Nephron (organoid): Measurements from ENCODE around the gene SUN1.
"Not testable (repeated sequence)": the region's sequence is repeated elsewhere in the genome, so short reads cannot be mapped to it uniquely, and the experiment has no call there.

Experiments
- H3K27ac Mint-ChIP-seq, 3 experiments: 2 replicates each; pipeline ENCODE4 v1.8.0; 2020; ENCODE audit warnings: mixed read lengths in 3 of 3, mild to moderate bottlenecking in 2 of 3, moderate library complexity in 1 of 3
- H3K27me3 Mint-ChIP-seq: 2 replicates; pipeline ENCODE4 v1.8.0; 2021; ENCODE audit warnings: low read depth, mild to moderate bottlenecking, moderate library complexity, mixed read lengths
- H3K36me3 Mint-ChIP-seq: 2 replicates; pipeline ENCODE4 v1.8.0; 2020; ENCODE audit warnings: low read depth, mixed read lengths
- H3K4me1 Mint-ChIP-seq: 2 replicates; pipeline ENCODE4 v1.8.0; 2020; ENCODE audit warnings: mixed read lengths
- H3K4me3 Mint-ChIP-seq, 3 experiments: 2 replicates each; pipeline ENCODE4 v1.8.0; 2020; ENCODE audit warnings: mild to moderate bottlenecking in 3 of 3, mixed read lengths in 3 of 3, moderate library complexity in 2 of 3
- H3K9me3 Mint-ChIP-seq: 2 replicates; pipeline ENCODE4 v1.8.0; 2020; ENCODE audit warnings: mixed read lengths
- TF ChIP-seq, protein P1 (sequence below), 3 experiments: fragments of 200-600 bp; sonication (generic); IDR thresholded peaks; one replicate each; pipeline ENCODE4 v1.5.0; 2021; ENCODE audit warnings: antibody characterized with exemption in 3 of 3; ENCODE audit not compliant: unreplicated experiment in 3 of 3

The SUN1 gene

DNA sequence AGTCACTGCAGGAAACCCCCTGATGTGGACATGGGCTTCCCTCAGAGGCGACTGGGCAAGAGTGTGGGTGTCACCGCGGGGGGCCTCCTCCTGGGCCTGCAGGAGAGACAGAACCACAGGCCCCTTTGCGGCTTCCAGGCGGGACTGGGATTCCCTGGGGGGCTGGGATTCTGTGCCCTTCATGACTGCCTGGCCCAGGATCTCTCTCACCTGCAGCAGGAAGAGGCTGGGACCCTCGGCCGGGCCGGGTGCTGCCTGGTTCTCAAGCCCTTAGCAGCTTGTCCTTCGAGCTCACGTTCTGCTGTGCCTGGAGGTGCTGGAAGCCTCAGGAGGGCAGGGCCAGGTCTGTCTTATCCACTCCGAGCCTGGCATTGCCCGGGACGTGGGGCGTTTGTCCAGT, 11.8 kb downstream of the SUN1 start:
- Mint-ChIP-seq H3K9me3 (peaks cover 6% of the 10 kb centered on the region), H3K4me1 (no peaks in the 10 kb centered on the region), H3K27me3 (no peaks in the 10 kb centered on the region), H3K36me3 (peaks cover 66% of the 10 kb centered on the region), H3K27ac (no peak overlapping the region), H3K4me3 (no peak overlapping the region)
- TF ChIP-seq, protein P1, sequence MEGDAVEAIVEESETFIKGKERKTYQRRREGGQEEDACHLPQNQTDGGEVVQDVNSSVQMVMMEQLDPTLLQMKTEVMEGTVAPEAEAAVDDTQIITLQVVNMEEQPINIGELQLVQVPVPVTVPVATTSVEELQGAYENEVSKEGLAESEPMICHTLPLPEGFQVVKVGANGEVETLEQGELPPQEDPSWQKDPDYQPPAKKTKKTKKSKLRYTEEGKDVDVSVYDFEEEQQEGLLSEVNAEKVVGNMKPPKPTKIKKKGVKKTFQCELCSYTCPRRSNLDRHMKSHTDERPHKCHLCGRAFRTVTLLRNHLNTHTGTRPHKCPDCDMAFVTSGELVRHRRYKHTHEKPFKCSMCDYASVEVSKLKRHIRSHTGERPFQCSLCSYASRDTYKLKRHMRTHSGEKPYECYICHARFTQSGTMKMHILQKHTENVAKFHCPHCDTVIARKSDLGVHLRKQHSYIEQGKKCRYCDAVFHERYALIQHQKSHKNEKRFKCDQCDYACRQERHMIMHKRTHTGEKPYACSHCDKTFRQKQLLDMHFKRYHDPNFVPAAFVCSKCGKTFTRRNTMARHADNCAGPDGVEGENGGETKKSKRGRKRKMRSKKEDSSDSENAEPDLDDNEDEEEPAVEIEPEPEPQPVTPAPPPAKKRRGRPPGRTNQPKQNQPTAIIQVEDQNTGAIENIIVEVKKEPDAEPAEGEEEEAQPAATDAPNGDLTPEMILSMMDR (IDR thresholded peaks at IDR 0.05; ENCODE audit: unreplicated experiment in 3 of 3) = no peak

DNA sequence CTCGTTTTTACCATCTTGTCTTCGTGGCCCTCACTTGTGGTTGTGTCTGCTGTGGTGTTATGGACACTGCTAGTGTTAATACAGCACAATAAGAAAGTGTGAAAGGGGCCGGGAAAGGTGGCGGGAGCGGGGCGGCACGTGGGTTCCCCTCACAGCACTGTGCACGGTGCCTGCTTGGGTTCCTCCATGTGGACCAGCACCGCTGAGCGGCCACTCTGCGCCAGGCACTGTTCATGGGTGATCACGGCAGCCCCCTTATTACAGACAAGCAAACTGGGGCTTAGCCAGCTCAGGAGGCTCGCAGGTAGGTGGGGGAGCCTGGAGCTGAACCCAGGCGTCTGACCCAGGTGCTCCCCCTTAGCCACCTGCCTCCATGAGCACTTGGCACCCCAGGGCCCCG, 12.2 kb downstream of the SUN1 start:
- TF ChIP-seq, protein P1 (IDR thresholded peaks at IDR 0.05; ENCODE audit: unreplicated experiment in 3 of 3) = no peak
- no peaks in the 10 kb centered on the region for H3K4me1 Mint-ChIP-seq
- H3K9me3 Mint-ChIP-seq = peaks cover 6% of the 10 kb centered on the region
- H3K4me3 Mint-ChIP-seq = no peak overlapping the region
- peaks cover 68% of the 10 kb centered on the region for H3K36me3 Mint-ChIP-seq
- H3K27ac Mint-ChIP-seq = no peak overlapping the region
- H3K27me3 Mint-ChIP-seq = no peaks in the 10 kb centered on the region

DNA sequence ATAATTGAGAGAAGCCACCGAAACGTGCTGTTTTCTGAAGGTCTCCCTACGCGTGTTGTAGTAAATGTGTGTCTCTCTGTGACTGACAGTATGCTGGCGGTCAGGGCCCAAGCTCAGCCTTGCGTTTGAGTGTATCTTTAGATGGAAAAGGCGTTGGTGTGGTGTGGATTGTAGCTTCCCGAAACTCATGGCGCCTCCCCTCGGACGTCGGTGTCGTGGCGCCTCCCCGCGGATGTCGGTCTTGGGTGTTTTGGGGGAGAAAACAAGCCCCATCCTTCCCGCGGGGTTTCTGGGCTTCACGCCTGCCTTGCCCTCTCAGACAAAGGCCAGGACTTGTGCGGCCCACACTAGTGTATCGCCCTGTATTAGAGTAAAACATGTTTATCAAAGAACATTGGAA, 12.8 kb downstream of the SUN1 start:
- no peak overlapping the region for H3K4me3 Mint-ChIP-seq
- H3K27me3 Mint-ChIP-seq = no peaks in the 10 kb centered on the region
- H3K9me3 Mint-ChIP-seq = peaks cover 6% of the 10 kb centered on the region
- H3K27ac Mint-ChIP-seq = no peak overlapping the region
- H3K4me1 Mint-ChIP-seq = no peaks in the 10 kb centered on the region
- TF ChIP-seq, protein P1 (IDR thresholded peaks at IDR 0.05; ENCODE audit: unreplicated experiment in 3 of 3) = no peak
- H3K36me3 Mint-ChIP-seq = peaks cover 68% of the 10 kb centered on the region

DNA sequence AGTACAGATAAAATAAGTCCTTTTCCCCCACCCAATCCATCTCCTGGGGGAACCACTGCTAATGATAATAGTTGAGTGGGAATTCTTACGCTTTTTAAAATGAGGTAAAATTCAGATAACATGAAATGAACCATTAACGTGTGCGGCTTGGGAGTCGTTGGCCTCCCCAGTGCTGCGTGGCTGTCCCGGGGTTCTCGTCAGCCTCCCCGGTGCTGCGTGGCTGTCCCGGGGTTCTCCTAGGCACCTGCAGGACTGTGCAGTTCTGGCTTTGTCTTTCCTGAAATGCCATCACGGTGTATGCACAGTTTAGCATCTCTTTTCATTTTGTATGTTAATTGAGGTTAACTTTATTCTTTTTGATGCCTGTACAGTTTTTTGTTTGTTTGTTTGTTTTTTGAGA, 13.5 kb downstream of the SUN1 start:
- H3K27me3 Mint-ChIP-seq = no peaks in the 10 kb centered on the region
- H3K4me3 Mint-ChIP-seq = no peak overlapping the region
- H3K36me3 Mint-ChIP-seq = peaks cover 72% of the 10 kb centered on the region
- TF ChIP-seq, protein P1 (IDR thresholded peaks at IDR 0.05; ENCODE audit: unreplicated experiment in 3 of 3) = no peak
- no peak overlapping the region for H3K27ac Mint-ChIP-seq
- H3K4me1 Mint-ChIP-seq = no peaks in the 10 kb centered on the region
- H3K9me3 Mint-ChIP-seq = peaks cover 6% of the 10 kb centered on the region

DNA sequence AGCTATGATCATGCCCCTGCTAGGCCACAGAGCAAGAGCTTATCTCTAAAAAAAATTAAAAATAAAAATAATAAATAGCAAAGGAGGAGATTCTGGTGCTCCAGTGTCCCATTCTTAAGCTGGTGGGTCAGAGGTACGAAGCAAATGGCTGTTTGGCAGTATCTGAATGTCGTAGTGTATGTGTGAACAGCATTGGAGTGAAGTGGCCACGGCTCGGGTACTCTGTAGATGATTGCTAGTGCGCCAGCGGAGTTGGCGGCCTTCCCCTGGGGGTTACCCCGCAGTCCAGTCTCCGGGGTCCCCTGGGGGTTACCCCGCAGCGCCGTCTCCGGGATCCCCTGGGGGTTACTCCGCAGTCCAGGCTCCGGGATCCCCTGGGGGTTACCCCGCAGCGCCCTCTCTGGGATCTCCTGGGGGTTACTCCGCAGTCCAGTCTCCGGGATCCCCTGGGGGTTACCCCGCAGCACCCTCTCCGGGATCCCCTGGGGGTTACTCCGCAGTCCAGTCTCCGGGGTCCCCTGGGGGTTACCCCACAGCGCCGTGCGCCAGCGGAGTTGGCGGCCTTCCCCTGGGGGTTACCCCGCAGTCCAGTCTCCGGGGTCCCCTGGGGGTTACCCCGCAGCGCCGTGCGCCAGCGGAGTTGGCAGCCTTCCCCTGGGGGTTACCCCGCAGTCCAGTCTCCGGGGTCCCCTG, 14.8 kb downstream of the SUN1 start:
- H3K27ac Mint-ChIP-seq, H3K9me3 Mint-ChIP-seq, H3K27me3 Mint-ChIP-seq, H3K4me1 Mint-ChIP-seq, H3K4me3 Mint-ChIP-seq: not testable (repeated sequence)
- peaks cover 74% of the 10 kb centered on the region for H3K36me3 Mint-ChIP-seq

DNA sequence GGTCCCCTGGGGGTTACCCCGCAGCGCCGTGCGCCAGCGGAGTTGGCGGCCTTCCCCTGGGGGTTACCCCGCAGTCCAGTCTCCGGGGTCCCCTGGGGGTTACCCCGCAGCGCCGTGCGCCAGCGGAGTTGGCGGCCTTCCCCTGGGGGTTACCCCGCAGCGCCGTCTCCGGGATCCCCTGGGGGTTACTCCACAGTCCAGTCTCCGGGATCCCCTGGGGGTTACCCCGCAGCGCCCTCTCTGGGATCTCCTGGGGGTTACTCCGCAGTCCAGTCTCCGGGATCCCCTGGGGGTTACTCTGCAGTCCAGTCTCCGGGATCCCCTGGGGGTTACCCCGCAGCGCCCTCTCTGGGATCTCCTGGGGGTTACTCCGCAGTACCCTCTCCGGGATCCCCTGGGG, 15.5 kb downstream of the SUN1 start:
- not testable (repeated sequence) for H3K27me3 Mint-ChIP-seq

DNA sequence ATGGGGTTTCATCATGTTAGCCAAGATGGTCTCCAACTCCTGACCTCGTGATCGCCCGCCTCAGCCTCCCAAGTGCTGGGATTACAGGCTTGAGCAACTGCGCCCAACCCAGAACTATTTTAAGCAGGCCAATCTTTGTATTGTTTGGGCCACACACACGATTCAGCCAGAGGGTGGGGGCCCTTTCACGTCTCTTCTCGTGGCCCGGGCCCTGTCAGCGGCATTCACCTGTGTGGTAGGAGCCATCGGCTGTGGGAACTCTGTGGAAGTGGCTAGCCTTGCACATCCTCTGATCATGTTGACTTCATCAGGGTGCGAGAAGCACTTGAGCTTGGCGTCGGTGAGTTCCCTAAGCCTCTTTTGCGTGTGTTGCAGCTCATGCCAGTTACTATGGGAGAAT, 16.9 kb downstream of the SUN1 start:
- H3K36me3 Mint-ChIP-seq = peaks cover 70% of the 10 kb centered on the region
- H3K4me1 Mint-ChIP-seq = no peaks in the 10 kb centered on the region
- TF ChIP-seq, protein P1 (IDR thresholded peaks at IDR 0.05; ENCODE audit: unreplicated experiment in 3 of 3) = no peak
- peaks cover 6% of the 10 kb centered on the region for H3K9me3 Mint-ChIP-seq
- H3K27me3 Mint-ChIP-seq = no peaks in the 10 kb centered on the region
- no peak overlapping the region for H3K4me3 Mint-ChIP-seq
- H3K27ac Mint-ChIP-seq = no peak overlapping the region

More for the DNA sequence above, 15.5 kb downstream of the SUN1 start:
- H3K4me1 Mint-ChIP-seq, H3K4me3 Mint-ChIP-seq, H3K27ac Mint-ChIP-seq, H3K9me3 Mint-ChIP-seq: not testable (repeated sequence)
- peaks cover 73% of the 10 kb centered on the region for H3K36me3 Mint-ChIP-seq
